Stimulated activated CD4-positive, alpha-beta T cell treated with anti-CD3 and anti-CD28 coated beads, Interleukin-2, amount 100 ng/mL, for 4 hours (primary cell): ENCODE data around the gene ZSCAN9.

Source experiments
- DNase-seq: peaks from one replicate; pipeline ENCODE4 v3.0.0-alpha.2; 2020; ENCODE audit warnings: low read depth

ZSCAN9 gene

DNA sequence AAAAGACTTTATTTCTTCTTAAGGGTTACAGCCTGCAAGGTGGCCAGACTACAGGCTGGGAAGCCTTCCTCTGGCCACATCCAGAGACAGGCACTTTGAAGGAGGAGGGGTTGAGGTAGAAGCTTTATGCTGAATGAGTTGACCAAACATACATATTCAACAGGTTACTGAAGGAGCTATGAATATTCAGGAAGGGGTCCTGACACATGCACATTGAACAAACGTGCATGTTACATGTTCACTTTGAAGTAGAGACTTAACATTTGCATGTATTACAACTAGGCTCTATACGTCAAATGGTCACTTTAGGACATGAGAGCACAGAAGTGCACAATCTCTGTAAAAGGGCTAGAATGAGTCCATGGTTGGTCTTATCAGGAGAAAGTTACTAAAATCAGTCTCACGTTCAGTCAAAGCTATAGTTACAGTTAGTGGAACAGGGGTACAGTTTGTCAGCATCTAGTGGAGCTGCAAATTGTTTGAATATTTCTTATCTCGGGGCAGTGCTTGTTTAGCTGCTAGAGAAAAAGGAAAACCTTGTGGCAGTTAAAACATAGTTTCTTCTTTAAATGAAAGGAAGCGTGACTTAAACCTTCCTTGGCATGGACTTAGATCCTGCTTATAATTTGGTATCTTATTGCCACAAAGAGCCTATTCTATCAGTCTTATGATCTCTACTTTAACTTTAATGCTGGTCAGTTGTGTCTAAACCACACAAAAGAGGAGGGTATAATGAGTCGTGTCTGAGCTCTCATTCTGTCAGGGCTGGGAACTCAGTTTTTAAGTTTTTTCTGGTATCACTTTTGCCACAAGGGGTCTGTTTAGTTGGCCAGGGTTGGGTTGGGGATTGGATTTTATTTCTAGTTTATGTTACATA, 4.6 kb upstream of the ZSCAN9 start:
- no peak for DNase-seq

DNA sequence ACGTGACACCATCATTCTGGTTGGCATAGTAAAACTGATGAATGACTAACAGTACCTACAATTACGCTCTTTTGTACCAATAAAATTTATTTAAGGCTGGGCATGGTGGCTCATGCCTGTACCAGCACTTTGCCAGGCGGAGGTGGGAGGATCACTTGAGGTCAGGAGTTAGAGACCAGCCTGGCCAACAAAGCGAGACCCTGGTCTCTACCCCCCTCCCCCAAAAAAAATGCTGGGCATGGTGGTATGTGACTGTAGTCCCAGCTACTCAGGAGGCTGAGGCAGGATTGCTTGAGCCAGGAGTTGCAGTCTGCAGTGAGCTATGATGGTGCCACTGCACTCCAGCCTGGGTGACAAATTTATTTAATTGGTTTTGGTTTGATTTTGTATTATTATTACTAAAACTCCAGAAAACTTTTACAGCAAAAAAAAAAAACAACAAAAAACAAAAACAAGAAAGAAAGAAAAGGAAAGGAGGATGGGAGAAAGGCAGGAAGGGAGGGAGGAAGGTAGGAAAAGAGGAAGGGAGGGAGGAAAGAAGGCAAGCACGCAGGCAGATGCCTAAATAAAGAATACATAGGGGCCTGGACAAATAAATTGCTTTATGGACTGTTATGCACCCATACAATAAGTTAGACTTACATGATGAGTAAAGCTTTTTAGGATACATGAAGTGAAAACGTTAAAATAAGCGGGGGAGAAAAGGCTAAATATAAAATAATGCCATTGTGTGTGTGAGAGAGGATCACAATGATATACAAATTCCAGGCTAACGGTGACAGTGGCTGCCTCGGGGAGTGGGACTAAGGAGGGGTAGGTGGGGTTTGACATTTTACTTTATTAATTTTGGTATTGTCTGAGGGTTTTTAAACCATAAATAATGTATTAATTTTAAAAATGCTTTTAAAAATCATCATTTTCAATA, 682 bp upstream of the ZSCAN9 start:
- no peak for DNase-seq

DNA sequence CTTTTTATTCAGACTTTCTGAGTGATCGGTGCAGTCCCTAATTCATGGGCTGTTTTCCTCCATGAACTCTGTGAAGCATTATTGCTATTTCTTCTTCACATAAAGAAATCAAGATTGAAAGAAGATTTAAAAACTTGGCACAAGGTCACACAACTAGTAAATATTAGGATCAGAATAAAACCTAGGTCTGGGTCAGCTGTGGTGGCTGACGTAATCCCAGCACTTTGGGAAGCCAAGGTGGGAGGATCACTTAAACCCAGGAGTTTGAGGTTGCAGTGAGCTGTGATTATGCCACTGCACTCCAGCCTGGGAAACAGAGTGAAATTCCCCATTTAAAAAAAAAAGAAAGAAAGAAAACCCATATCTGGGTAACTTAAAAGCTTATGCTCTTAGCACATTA, 1.4 kb downstream of the ZSCAN9 start:
- no peak for DNase-seq

DNA sequence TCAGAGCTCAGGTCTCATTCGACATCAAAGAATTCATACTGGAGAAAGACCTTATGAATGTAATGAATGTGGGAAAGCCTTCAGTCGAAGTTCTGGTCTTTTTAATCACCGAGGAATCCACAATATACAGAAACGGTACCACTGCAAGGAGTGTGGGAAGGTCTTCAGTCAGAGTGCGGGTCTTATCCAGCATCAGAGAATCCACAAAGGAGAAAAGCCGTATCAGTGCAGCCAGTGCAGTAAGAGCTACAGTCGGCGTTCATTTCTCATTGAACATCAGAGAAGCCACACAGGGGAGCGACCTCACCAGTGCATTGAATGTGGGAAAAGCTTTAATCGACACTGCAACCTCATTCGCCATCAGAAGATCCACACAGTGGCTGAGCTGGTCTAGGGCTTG, 7.7 kb downstream of the ZSCAN9 start:
- no peak for DNase-seq

DNA sequence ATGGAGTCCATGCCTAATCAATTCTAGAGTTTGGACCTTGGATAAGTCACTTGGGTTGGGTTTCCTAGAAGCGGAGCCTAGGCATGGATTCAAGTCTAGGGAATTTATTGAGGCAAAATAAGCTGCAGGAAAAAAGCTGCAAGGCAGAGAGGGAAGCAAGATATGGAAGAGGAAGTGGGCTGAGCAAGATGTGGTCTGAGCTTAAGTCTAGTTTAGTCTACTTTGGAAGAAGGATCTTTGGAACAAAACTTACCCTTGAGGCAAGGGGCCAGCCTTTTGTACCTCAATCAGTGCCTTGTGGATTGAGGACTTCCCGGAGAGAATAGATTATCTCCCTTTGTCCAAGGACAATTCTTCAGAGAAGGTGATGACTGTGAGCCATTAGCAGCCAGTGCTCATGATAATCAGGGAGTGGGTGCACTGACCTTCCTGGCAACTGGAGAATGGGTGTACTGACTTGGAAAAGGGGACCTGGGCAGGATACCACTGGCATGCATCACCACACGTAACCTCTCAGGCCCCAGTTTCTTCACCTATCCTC, 10.9 kb downstream of the ZSCAN9 start:
- DNase-seq = no peak

DNA sequence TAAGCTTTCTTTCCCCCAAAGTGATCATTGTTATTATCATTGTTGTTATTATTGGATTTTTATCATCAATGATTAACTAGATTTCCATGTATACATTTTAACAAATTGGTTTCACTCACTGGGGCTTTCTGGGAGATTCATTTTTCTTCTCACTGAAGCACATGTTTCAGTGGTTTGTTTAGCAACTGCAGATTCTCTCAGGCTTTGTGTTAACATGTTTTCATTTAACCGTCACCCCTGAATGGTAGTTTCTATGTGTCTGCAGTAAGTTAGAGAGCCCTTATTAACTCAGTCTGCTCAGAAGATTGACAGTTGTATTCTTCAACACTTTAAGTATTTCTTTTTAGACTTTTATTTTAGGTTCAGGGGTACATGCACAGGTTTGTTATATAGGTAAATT, 14.6 kb downstream of the ZSCAN9 start:
- DNase-seq = no peak

DNA sequence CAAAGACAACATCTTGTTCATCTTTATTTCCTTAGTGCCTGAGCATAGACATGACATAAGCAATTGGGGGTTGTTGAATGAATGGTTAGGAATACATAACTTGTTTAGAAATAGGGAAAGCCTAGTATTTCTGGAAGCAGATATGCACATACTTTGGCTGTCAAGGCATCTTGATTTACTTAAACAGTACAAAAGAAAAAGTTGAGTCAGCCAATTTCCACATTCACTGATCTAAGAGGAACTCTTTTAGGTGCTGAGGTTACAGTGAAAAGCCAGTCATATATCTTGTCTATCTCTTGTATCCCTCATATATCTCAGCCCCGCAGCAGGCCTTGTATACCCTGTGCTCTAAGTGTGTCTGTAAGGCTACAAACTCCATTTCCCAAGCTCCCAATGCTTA, 15.4 kb downstream of the ZSCAN9 start:
- DNase-seq = no peak

DNA sequence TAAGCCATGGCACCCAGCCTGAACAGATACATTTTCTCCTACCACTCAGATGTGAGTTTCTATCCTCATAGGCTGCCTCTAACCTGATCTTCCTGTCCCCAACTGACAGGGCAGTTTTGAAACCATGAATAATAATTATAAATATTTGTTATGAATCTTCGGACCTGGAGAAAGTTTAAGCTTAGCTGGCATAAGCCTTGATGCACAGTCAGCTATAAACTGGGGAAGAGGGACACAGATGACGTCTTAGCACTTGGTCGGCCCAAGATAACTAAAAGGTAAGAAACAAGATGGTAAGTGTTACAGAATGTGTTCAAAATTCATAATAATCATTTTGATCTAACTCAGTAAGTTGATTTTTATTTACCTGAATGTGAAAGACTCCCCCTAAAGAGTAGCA, 18.9 kb downstream of the ZSCAN9 start:
- no peak for DNase-seq

DNA sequence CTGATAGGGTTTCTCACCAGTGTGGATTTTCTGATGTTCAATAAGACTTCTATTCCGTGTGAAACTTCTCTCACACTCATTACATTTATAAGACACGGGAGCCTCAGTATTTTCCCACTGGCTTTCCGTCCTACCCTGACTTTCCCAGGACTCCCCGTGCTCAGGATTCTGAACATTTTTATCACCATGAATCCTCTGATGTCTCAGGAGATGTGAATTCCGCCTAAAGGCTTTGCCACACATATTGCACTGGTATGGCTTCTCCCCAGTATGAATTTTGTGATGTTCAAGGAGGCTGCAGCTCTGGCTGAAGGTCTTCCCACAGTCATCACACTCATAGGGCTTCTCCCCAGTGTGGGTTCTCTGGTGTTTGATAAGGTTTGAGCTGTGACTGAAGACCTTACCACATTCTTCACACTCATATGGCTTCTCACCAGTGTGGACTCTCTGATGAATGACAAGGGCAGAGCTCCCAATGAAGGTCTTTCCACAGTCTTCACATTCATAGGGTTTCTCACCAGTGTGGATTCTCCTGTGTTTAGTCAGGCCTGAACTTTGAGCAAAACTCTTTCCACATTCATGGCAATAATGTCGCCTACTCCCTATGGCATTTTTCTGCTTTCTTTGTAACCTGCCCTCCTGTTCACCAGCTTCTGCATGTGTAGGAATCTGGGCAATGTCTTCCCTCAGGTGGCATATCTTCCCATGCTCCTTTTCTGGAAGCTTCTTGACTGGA, 20.3 kb downstream of the ZSCAN9 start:
- no peak for DNase-seq

DNA sequence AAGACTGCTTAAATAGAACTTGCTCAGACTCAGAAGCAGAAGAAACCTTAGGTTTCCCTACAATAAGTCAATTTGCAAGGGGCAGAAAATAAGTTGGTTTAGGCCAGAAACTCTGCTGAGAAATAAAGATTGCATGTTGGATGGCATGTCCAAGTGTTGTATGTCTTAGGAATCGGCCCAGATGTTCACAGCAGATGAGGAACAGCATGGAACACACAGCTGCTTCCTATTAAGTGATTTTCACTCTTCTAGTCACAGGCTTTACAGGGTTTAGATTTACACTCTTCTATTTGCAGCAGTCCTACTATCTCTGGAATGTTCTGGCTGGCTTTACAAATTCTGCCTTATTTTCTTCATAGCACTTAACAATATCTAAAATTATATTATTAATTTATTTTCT, 23.8 kb downstream of the ZSCAN9 start:
- DNase-seq = no peak

DNA sequence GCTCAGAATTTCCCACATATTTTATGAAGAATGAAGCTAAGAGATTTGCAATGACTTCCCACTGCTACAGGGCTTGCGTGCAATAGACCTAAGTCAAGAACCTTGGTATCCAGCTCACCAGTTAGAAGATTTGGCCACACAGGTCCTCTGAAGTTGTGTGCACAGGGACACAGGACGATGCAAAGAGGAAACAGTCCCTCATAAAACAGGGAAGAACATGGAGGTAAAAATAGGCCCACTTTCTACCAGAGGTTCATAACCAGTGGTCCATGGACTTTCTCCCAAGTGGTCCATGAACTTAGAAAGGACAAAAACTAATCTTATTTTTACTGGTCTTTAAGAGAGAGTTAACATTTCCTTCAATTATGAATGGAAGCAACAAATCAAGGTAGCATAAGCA, 25.7 kb downstream of the ZSCAN9 start:
- no peak for DNase-seq

DNA sequence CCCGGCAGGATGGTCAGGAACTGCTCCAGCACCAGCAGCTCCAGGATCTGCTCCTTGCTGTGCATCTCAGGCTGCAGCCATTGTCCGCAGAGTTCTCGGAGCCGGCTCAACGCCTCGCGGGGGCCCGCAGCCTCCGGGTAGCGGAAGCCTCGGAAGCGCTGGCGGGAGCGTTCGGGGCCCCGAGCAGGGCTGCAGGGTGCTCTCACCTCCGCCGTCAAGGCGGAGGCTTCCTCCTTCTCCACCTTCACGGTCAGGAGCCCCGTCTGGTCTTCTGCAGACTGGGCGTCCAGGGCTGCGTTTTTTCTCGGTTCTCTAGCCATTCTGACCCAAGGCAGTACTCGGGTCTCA, 26.6 kb downstream of the ZSCAN9 start:
- DNase-seq = no peak

DNA sequence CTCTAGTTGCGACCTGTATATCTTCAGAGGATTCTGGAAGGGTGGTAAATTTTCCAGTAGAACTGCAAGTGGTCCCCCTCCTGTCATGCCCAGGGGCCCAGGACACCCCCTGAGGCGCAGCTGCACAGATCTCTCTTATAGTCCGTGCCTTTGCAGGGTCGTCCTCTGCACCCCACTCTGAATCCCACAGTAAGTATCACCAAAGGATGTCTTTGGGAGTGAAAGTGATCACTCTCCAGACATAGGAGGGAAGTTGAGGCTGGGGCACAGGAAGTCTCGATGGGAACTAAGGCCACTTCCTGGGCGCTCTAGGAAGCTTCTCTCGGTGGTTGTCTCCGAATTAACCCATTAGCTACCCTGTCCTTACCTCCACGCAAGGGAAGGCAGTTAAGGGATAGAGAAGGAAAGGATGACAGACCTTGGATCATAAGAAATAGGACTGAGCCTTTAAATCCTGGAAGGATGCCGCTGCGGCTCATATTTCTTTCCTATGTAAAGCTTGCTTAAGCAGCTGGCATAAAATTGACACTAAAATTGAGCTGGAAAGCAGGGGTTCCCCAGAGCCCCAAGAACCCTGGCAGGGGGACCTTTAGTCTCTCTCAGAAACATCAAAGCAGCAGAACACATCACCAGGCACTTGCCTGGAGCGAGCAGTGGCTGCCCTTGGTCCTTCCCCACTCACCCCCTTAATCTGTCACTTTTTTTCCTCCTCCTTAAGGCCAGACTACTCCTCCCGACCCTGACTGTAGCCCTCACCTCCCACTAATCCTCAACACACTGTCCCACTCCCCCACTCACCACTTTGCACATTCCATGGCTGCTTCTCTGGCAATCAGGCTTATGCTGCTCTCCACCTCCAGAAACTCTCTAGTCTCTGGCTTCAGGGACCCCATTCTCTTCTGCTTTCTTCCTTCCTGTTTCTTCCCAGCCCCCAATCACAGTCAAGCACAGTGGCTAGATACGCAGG, 27.2 kb downstream of the ZSCAN9 start, which contains the start of gene ZKSCAN4:
TSS of gene ZKSCAN4 (minus strand) at position 261 of the 967 bp plus-strand sequence. CDS start 289 bp downstream, outside the sequence.
- peak; percentile 72 for DNase-seq

DNA sequence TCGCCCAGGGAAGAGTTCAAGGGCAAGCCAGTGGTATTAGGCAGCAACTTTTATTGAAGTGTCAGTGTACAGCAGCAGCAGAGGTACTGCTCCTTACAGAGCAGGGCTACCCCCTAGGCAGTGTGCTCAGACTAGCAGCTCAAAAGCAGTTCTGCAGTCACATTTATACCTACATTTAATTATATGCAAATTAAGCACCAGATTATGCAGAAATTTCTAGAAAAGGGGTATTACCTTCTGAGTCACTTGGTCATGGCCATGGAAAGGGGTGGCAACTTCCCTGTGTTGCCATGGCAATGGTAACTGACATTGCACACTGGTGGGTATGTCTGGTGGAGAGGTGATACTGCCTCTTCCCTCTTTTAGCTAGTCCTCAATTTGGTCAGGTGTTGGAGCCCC, 29.0 kb downstream of the ZSCAN9 start:
- no peak for DNase-seq

DNA sequence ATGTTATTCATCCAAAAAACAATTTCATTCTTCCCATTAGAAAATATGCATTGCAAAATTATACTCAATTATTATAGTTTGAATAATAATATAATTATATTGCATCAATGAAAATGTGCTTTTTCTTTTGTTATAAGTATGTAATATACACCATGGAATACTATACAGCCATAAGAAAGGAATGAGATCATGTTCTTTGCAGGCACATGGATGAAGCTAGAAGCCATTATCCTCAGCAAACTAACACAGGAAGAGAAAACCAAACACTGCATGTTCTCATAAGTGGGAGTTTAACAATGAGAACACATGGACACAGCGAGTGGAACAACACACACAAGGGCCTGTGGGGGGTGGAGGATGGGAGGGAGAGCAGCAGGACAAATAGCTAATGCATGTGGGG, 32.0 kb downstream of the ZSCAN9 start:
- DNase-seq = no peak

DNA sequence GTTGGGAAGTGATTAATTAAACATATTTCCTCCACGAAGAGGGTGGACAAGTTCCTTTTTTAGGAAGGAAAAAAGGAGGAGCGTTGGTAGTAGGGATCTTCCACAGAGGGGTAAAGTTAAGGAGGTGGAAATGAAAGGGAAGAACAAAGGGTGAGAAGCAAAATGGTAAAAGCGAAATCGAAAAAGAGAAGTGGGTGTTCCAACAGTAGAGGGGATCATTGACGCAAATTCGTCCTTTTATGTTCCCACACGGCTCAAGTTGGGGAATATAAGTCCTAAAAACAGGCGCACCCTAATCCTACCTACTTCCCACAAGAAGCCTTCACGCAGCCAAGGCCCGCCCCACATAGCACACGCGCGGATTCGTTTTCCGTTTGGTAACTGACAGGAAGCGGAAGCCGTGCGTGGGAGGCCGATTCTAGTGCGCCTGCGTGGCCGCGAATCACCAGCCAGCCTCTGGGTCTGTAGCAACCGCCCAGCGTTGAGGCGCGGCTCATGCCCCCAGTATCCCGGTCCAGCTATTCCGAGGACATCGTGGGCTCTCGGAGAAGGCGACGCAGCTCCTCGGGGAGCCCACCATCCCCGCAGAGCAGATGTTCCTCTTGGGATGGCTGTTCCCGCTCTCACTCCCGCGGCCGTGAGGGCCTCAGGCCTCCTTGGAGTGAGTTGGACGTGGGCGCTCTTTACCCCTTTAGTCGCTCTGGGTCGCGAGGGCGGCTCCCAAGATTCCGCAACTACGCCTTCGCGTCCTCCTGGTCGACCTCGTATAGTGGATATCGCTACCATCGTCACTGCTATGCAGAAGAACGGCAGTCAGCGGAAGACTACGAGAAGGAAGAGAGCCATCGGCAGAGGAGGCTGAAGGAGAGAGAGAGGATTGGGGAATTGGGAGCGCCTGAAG, 34.1 kb downstream of the ZSCAN9 start, which contains the start of gene NKAPL:
TSS of gene NKAPL (plus strand) at position 421 of the 901 bp plus-strand sequence. CDS start at position 496, 75 bp downstream.
- peak; percentile 57 for DNase-seq

DNA sequence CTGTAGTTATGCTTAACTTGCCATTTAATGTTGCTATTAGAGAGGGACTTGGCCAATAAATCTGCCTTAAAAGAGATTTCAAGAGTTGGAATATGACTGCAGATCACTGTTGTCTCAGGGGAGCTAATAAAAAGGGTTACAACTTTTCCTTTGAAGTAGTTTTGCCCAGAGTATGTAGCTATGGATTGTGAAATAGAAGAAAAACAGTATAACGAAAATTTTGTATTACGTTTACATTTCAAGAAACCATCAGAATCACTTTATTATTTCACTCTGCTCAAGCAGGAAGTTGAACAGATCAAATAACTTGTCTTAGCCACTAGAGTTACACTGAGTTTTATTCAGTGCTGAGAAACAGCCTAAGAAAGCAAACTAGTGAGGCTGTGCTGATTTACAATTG, 38.8 kb downstream of the ZSCAN9 start:
- DNase-seq = no peak

DNA sequence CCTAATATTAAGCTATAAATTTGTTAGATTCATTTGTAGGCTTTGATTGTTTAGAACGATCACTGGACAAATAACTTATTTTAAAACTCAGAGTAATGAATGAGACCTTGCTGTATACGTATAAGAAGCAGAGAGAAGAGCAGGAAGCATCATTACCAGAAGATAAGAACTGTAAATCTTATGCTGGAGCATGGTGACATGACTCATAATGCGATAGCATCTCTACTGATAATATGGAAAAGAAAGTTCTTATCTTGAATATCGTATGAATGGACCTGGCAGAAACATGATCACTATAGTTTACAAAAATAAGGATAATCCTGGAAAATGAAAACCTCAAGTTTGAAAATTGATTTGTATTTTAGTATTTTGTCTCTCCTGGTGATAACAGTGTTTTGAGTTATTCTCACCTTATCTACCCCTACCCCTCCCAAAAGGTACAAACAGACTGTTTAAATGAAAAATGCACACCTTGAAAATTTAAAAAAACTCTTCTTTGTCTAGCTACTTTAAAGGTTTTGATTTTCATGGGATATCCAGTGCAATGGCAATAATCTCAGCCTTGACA, 39.8 kb downstream of the ZSCAN9 start:
- no peak for DNase-seq

DNA sequence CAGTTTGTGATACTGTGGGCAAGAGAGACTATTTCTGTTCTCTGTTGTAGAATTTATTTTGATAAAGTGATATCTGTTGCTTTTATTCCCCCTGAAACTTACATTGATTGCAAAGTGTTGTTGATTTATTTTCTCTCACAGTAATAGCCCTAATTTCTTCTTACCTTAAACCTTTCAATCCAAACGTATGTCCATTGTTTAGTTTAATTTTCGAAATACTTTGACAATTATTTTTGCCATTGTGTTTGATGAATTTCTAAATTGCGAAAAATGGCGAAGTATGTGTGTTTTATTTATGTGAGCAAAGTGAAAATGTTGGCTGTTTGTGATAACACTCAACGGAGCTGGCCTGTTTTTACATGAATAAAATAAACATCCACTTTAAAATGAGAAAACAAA, 41.5 kb downstream of the ZSCAN9 start:
- no peak for DNase-seq
